ENCODE measurements around the gene SPATA1. TPM values are rescaled to one million over a fixed set of nuclear protein-coding genes. Genes with fewer than 3 reads are reported as not detected.

SPATA1 gene
- total and polyA plus RNA-seq, 2 of the 13 experiments (the other 11 are each of a cell fraction or from before 2014, with no cell fraction given) = 0.70 to 1.4 TPM

DNA sequence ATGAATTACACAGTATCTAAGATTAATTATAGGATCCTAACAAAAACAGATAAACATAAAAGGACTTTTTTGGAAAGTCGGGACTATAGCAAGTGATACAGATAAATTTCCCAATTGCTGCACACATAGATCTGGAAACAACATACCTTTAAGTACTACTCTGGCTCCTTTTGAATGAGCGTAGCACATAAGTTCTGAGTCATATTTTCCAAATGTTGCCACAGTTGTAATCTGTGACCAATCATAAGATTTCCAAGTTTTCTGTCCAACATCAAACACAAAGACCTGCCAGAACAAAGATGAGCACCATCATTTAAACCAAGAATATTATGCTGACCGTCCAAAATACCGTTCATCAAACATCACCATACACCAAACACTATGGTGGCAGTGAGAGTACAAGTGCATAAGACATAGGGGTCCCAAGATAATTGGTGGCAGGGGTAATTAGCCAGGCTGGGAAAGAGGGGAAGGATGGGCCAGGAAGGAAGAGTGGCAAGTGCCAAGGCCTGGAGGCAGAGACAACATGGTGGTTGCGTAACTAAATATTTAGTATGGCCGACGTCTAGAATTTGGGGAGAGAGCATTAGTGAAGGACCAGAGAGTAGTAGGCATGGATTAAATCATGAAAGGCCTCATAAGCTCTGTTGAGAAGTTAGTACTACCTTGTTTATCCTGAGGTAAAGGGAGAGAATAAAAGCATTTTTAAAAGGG lies 64.4 kb downstream of the SPATA1 start:
- Histone ChIP-seq H3K4me2 (ENCODE audit: low read depth, low read length) (no peak overlapping the region), H4K20me1 (ENCODE audit: insufficient read depth, low read length) (no peaks in the 10 kb centered on the region), H3K9me3 (ENCODE audit: low read length) (no peaks in the 10 kb centered on the region), H3K9ac (ENCODE audit: insufficient read depth, low read depth, low read length) (no peak overlapping the region), H3K36me3 (replicated peaks in 1 of 2; ENCODE audit: control insufficient read depth in 1 of 2, insufficient read depth in 2 of 2, low read length in 2 of 2) (no peaks in the 10 kb centered on the region), H3K4me3 (replicated peaks in 1 of 3; ENCODE audit: insufficient read depth in 1 of 3, low read depth in 2 of 3, low read length in 3 of 3) (no peak overlapping the region), H3K27me3 (ENCODE audit: control insufficient read depth in 1 of 2, insufficient read depth in 2 of 2, low read length in 2 of 2) (no peaks in the 10 kb centered on the region; a peak in 1 of 5 replicates), H2AFZ (ENCODE audit: low read length) (no peak overlapping the region), H3K79me2 (ENCODE audit: insufficient read depth, low read length) (no peaks in the 10 kb centered on the region), H3K27ac (ENCODE audit: extremely low read length, insufficient read depth, low read length) (no peak overlapping the region), H3K4me1 (ENCODE audit: insufficient read depth, low read length) (peaks cover 21% of the 10 kb centered on the region)
- FAIRE-seq (no peak), DNase-seq (ENCODE audit: low spot score) (no peak), ATAC-seq (no peak)
- peak; percentile 39 for TF ChIP-seq MAFF (IDR thresholded peaks at IDR 0.05; ENCODE audit: low read depth, low read length)
- TF ChIP-seq ZNF879 (CRISPR knock-in tag; IDR thresholded peaks at IDR 0.05) = no peak
- TF ChIP-seq THAP11 (CRISPR knock-in tag; IDR thresholded peaks at IDR 0.05) = no peak
- no peak for TF ChIP-seq DNMT3B (CRISPR knock-in tag; conservative IDR thresholded peaks at IDR 0.05)
- TF ChIP-seq MAFK (conservative IDR thresholded peaks at IDR 0.05 in 1 of 2, IDR thresholded peaks at IDR 0.05 in 1 of 2; ENCODE audit: low read length in 2 of 2) = peak in 1 of 2 experiments; percentile 59; a peak in 3 of 4 replicates
- peak; percentile 66 for TF ChIP-seq CEBPB (IDR thresholded peaks at IDR 0.05; ENCODE audit: borderline replicate concordance, low read depth, low read length)
- 98% methylated on average over 7 of the region's 7 CpGs for WGBS (ENCODE audit: low lambda C conversion rate)
- ChIA-PET CTCF (ENCODE audit: low intra/inter-chr PET ratio, low total read pairs) (no interaction called here), POLR2A (no interaction called here)
- in situ Hi-C loops (cut with HindIII; ENCODE audit: extremely low pct_ligation_motif_present, low pct_unique_long_range_greater_than_20kb) = loop anchor here (5.0 kb wide), 1 partner anchor 63 kb away; the partner anchor contains the start of genes GNG5 and SPATA1
- intact Hi-C loops (cut with micrococcal nuclease; ENCODE audit: unreplicated experiment) = loop anchor here (5.0 kb wide), 1 partner anchor 493 kb away; no protein-coding TSS in a partner anchor
- no TSS peak for BruUV-seq (replicated peaks)

- no peak overlapping the region for H3K9ac ChIP-seq (ENCODE audit: insufficient read depth, low read depth, low read length)
- no peaks in the 10 kb centered on the region for H4K20me1 ChIP-seq (ENCODE audit: insufficient read depth, low read length)
- POLR2A ChIA-PET = no interaction called here
- no peaks in the 10 kb centered on the region for H3K79me2 ChIP-seq (ENCODE audit: insufficient read depth, low read length)
- H3K27ac ChIP-seq (ENCODE audit: extremely low read length, insufficient read depth, low read length) = no peak overlapping the region
- H3K4me1 ChIP-seq (ENCODE audit: insufficient read depth, low read length) = peaks cover 21% of the 10 kb centered on the region
- ATAC-seq (no peak), FAIRE-seq (no peak), DNase-seq (ENCODE audit: low spot score) (no peak)
- CTCF ChIA-PET (ENCODE audit: low intra/inter-chr PET ratio, low total read pairs) = no interaction called here
- BruUV-seq (replicated peaks) = no TSS peak
- H3K9me3 ChIP-seq (ENCODE audit: low read length) = no peaks in the 10 kb centered on the region
- intact Hi-C loops (cut with micrococcal nuclease; ENCODE audit: unreplicated experiment) (loop anchor here (5.0 kb wide), 1 partner anchor 494 kb away; no protein-coding TSS in a partner anchor), in situ Hi-C loops (cut with HindIII; ENCODE audit: extremely low pct_ligation_motif_present, low pct_unique_long_range_greater_than_20kb) (loop anchor here (5.0 kb wide), 1 partner anchor 64 kb away; the partner anchor contains the start of genes GNG5 and SPATA1)
- H3K27me3 ChIP-seq (ENCODE audit: control insufficient read depth in 1 of 2, insufficient read depth in 2 of 2, low read length in 2 of 2) = no peaks in the 10 kb centered on the region; a peak in 1 of 5 replicates
- H3K36me3 ChIP-seq (replicated peaks in 1 of 2; ENCODE audit: control insufficient read depth in 1 of 2, insufficient read depth in 2 of 2, low read length in 2 of 2) = no peaks in the 10 kb centered on the region
- 97% methylated on average over 2 of the region's 2 CpGs for WGBS (ENCODE audit: low lambda C conversion rate)
- no peak overlapping the region for H3K4me3 ChIP-seq (replicated peaks in 1 of 3; ENCODE audit: insufficient read depth in 1 of 3, low read depth in 2 of 3, low read length in 3 of 3)
- H2AFZ ChIP-seq (ENCODE audit: low read length) = no peak overlapping the region
- H3K4me2 ChIP-seq (ENCODE audit: low read depth, low read length) = no peak overlapping the region
- TF ChIP-seq ZNF383 (CRISPR knock-in tag; IDR thresholded peaks at IDR 0.05; ENCODE audit: borderline replicate concordance) = no peak
- TF ChIP-seq SNRNP70 (IDR thresholded peaks at IDR 0.05; ENCODE audit: low read depth, low read length) = no peak
- no peak for TF ChIP-seq NRL (CRISPR knock-in tag; IDR thresholded peaks at IDR 0.05; ENCODE audit: borderline replicate concordance)
- no peak for TF ChIP-seq PHF8 (CRISPR knock-in tag; IDR thresholded peaks at IDR 0.05)
- no peak for TF ChIP-seq TAF15 (IDR thresholded peaks at IDR 0.05; ENCODE audit: low read depth, low read length, poor library complexity, severe bottlenecking)
- no peak for TF ChIP-seq ZNF234 (CRISPR knock-in tag; conservative IDR thresholded peaks at IDR 0.05)
- no peak for TF ChIP-seq ZNF343 (CRISPR knock-in tag; IDR thresholded peaks at IDR 0.05)
- TF ChIP-seq ZKSCAN8 (CRISPR knock-in tag; IDR thresholded peaks at IDR 0.05; ENCODE audit: borderline replicate concordance) = no peak
- no peak for TF ChIP-seq ZNF891 (CRISPR knock-in tag; IDR thresholded peaks at IDR 0.05)
- no peak for TF ChIP-seq NCOA1 (CRISPR knock-in tag; IDR thresholded peaks at IDR 0.05)
- TF ChIP-seq, protein P1, sequence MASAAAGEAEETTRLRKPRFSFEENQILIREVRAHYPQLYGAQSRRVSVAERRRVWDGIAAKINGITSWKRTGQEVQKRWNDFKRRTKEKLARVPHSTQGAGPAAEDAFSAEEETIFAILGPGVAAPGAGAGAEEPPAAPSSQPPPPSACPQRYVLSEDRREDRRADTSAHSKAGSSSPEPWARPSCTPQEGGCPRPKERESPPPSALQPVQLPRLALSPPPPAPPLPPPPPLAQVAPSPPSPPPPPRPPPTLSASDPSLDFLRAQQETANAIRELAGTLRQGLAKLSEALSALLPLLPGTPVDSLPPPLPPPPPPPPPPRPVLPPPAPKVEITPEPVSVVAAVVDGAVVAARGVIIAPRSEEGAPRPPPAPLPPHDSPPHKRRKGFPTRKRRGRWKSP (CRISPR knock-in tag; IDR thresholded peaks at IDR 0.05) = no peak
- TF ChIP-seq HOXA5 (CRISPR knock-in tag; IDR thresholded peaks at IDR 0.05) = no peak
- no peak for TF ChIP-seq ZNF124 (CRISPR knock-in tag; IDR thresholded peaks at IDR 0.05)
- TF ChIP-seq SRSF4 (IDR thresholded peaks at IDR 0.05; ENCODE audit: low read depth, low read length, poor library complexity, severe bottlenecking) = no peak
Measured at GRCh38 chr1:84571150-84571535, 65.0 kb downstream of the SPATA1 start.
